GM12878 (cell line): ENCODE results near the gene OCA2. TPM values are rescaled to one million over a fixed set of nuclear protein-coding genes. Genes with fewer than 3 reads are reported as not detected.

Experiments
- ATAC-seq: fragments of 200-7000 bp; cut with Tn5 transposase; 3 replicates; pipeline ENCODE4 v1.9.1; 2020; ENCODE audit warnings: mild to moderate bottlenecking, moderate library complexity
- BruUV-seq: library from RNA; stranded (reverse); fragments of 400-500 nt; replicated peaks from 2 replicates; lab custom pipeline; 2021; lab: Mats Ljungman, UMichigan
- CTCF ChIA-PET: fragments of 300-600 bp; sonication (Branson Sonifier 250); formaldehyde crosslinking; extraction: SDS; loops from one replicate; lab custom pipeline; 2021; ENCODE audit warnings: inconsistent platforms; lab: Yijun Ruan, JAX
- POLR2A ChIA-PET: fragments of 350-600 bp; formaldehyde crosslinking; extraction: SDS; loops from one replicate; lab custom pipeline; 2021; ENCODE audit warnings: inconsistent platforms; lab: Charles Lee
- RAD21 ChIA-PET: fragments of 300-600 bp; sonication (Branson Sonifier 250); formaldehyde crosslinking; loops from one replicate; lab custom pipeline; 2023; ENCODE audit warnings: antibody characterized with exemption; ENCODE audit not compliant: unreplicated experiment; lab: Charles Lee
- SMC1A ChIA-PET: fragments of 300-600 bp; sonication (Branson Sonifier 250); formaldehyde crosslinking; loops from one replicate; lab custom pipeline; 2023; ENCODE audit not compliant: unreplicated experiment, uncharacterized antibody; lab: Charles Lee
- DNase-seq: peaks from one replicate; pipeline ENCODE4 v3.0.0-alpha.2; 2011; ENCODE audit warnings: low read depth, low spot score
- FAIRE-seq: peaks from 3 replicates; lab custom pipeline; 2011; peaks lifted over from hg19 to GRCh38; lab: Jason Lieb, UNC
- H2AFZ ChIP-seq: 2 replicates; pipeline ENCODE4 v1.6.0; 2011; ENCODE audit warnings: low read depth, low read length, control low read depth; ENCODE audit not compliant: control insufficient read depth
- H3K27ac ChIP-seq: 2 replicates; pipeline ENCODE4 v1.5.1; 2011; ENCODE audit warnings: control low read depth; ENCODE audit not compliant: control insufficient read depth, insufficient read depth
- H3K27me3 ChIP-seq, 2 experiments: replicated peaks in 1 of 2; 2 replicates each; pipeline versions ENCODE4 v1.6.0 to v1.6.1; 2011; ENCODE audit warnings: low read length in 1 of 2; ENCODE audit not compliant: control insufficient read depth in 2 of 2, insufficient read depth in 2 of 2
- H3K36me3 ChIP-seq, 2 experiments: 2 replicates each; pipeline ENCODE4 v1.5.1; 2011; ENCODE audit warnings: low read length in 1 of 2; ENCODE audit not compliant: control insufficient read depth in 2 of 2, insufficient read depth in 2 of 2
- H3K4me1 ChIP-seq: 2 replicates; pipeline ENCODE4 v1.6.1; 2011; ENCODE audit warnings: mild to moderate bottlenecking, low read length, moderate library complexity, mixed read lengths; ENCODE audit not compliant: control insufficient read depth, insufficient read depth
- H3K4me2 ChIP-seq: 2 replicates; pipeline ENCODE4 v1.6.0; 2011; ENCODE audit warnings: control low read depth; ENCODE audit not compliant: control insufficient read depth, insufficient read depth
- H3K4me3 ChIP-seq: fragments of 200-600 bp; sonication (generic); 2 replicates; pipeline ENCODE4 v1.5.1; 2016
- H3K79me2 ChIP-seq: 2 replicates; pipeline ENCODE4 v1.6.0; 2011; ENCODE audit warnings: low read length; ENCODE audit not compliant: control insufficient read depth, insufficient read depth
- H3K9ac ChIP-seq: 2 replicates; pipeline ENCODE4 v1.8.0; 2011; ENCODE audit warnings: low read length, control low read depth, mixed read lengths; ENCODE audit not compliant: control insufficient read depth, insufficient read depth
- H3K9me3 ChIP-seq: replicated peaks from 3 replicates; pipeline ENCODE4 v1.5.1; 2011; ENCODE audit warnings: mild to moderate bottlenecking, low read length; ENCODE audit not compliant: control insufficient read depth, insufficient read depth
- H4K20me1 ChIP-seq: 2 replicates; pipeline ENCODE4 v1.6.0; 2011; ENCODE audit not compliant: control insufficient read depth, insufficient read depth
- BCL3 ChIP-seq: IDR thresholded peaks from 2 replicates; pipeline ENCODE4 v1.6.1; 2011; ENCODE audit warnings: borderline replicate concordance, low read depth, mild to moderate bottlenecking, moderate library complexity, low read length; ENCODE audit not compliant: insufficient read depth, poor library complexity, severe bottlenecking
- CREM ChIP-seq: IDR thresholded peaks from 2 replicates; pipeline ENCODE4 v1.6.1; 2014; ENCODE audit warnings: antibody characterized with exemption, low read depth
- CUX1 ChIP-seq: IDR thresholded peaks from 2 replicates; pipeline ENCODE4 v1.6.1; 2012; ENCODE audit warnings: improper control_type of control experiment, low read depth, low read length; ENCODE audit not compliant: insufficient replicate concordance
- KLF5 ChIP-seq: fragments of 450-650 bp; IDR thresholded peaks from 2 replicates; pipeline ENCODE4 v1.6.1; 2014; ENCODE audit warnings: mild to moderate bottlenecking; ENCODE audit not compliant: partially characterized antibody
- MLLT1 ChIP-seq: fragments of 450-650 bp; IDR thresholded peaks from 2 replicates; pipeline ENCODE4 v1.6.1; 2016; ENCODE audit warnings: mild to moderate bottlenecking
- USF2 ChIP-seq: IDR thresholded peaks from 2 replicates; pipeline ENCODE4 v1.6.1; 2011; ENCODE audit warnings: low read depth, low read length, improper control_type of control experiment, borderline replicate concordance
- WGBS: methylation state at CpG from one replicate; pipeline ENCODE4 v1.1.6; 2016; ENCODE audit warnings: low lambda C conversion rate; ENCODE audit not compliant: insufficient replicate concordance, insufficient coverage; ENCODE audit errors: missing lambda C conversion rate; 5-methylcytosine and 5-hydroxymethylcytosine counted together
- in situ Hi-C: fragments of 300-500 bp; cut with MboI; formaldehyde crosslinking; loops from 9 replicates; pipeline ENCODE4 v1.14.3; 2018; ENCODE audit warnings: mixed read lengths
- intact Hi-C: fragments of 100-400 bp; cut with micrococcal nuclease; formaldehyde crosslinking; loops from one replicate; pipeline ENCODE4 v1.14.2; 2022; ENCODE audit not compliant: unreplicated experiment
- polyA plus RNA-seq, 11 experiments: library from polyadenylated mRNA; depleted of rRNA in 4 of 11; unstranded in 6 of 11; stranded (reverse) in 5 of 11; fragments of >200 nt; fragmentation: Nextera tagmentation in 4 of 11; fragmentation: Illumina TruSeq in 1 of 11; extraction: Ambion mirVana in 4 of 11; extraction: Trizol in 1 of 11; gene quantifications; 1 replicate in 1 of 11; 2 replicates in 10 of 11; pipeline versions ENCODE4 v1.2.1 to v1.2.3, GENCODE V29; 2011 to 2016; ENCODE audit warnings: inconsistent platforms in 2 of 11, missing spikeins in 2 of 11, low read depth in 1 of 11
- total RNA-seq, 4 experiments: library from RNA; depleted of rRNA in 3 of 4; stranded (reverse); fragments of >200 nt in 3 of 4; fragmentation: Illumina TruSeq in 1 of 4; extraction: Trizol in 1 of 4; gene quantifications; 2 replicates each; pipeline versions ENCODE4 v1.2.1 to v1.2.3, GENCODE V29; 2013 to 2021

Gene OCA2
- total and polyA plus RNA-seq, 10 of the 15 experiments (the other 5 are each of a cell fraction or from before 2014, with no cell fraction given), result 0.04 to 1.8 TPM; not detected in 8

- in situ Hi-C loops, result loop anchor here (5.0 kb wide), 1 partner anchor 1228 kb away; no protein-coding TSS in a partner anchor
- ChIA-PET RAD21 (no interaction called here), CTCF (no interaction called here), POLR2A (no interaction called here), SMC1A (no interaction called here)
- DNase-seq, result no peak
- H2AFZ ChIP-seq, result no peak overlapping the region
- TF ChIP-seq USF2, result no peak
- TF ChIP-seq CUX1, result no peak
- TF ChIP-seq MLLT1, result no peak
- no peak for TF ChIP-seq CREM
- TF ChIP-seq KLF5, result no peak
- TF ChIP-seq BCL3, result no peak
- no peaks in the 10 kb centered on the region for H3K9me3 ChIP-seq
- intact Hi-C loops, result no loop called here
- H3K79me2 ChIP-seq, result no peaks in the 10 kb centered on the region
- no peak overlapping the region for H3K27ac ChIP-seq
- H3K27me3 ChIP-seq, result no peaks in the 10 kb centered on the region
- no TSS peak for BruUV-seq
- H3K4me3 ChIP-seq, result no peak overlapping the region
- peaks cover 14 to 18% of the 10 kb centered on the region in 2 experiments; a peak in 3 of 4 replicates for H3K36me3 ChIP-seq
- no peaks in the 10 kb centered on the region for H3K4me1 ChIP-seq
- H3K4me2 ChIP-seq, result no peak overlapping the region
- no peaks in the 10 kb centered on the region for H4K20me1 ChIP-seq
- H3K9ac ChIP-seq, result no peak overlapping the region
- 97% methylated on average over 4 of the region's 4 CpGs for WGBS
- no peak for ATAC-seq
- no peak for FAIRE-seq
Observed at GRCh38 chr15:28120359-28120640, 21.2 kb upstream of the OCA2 start.
